Lung microvascular endothelial cell (primary cell): ENCODE results near the gene OR4K1. TPM values are rescaled to one million over a fixed set of nuclear protein-coding genes. Genes with fewer than 3 reads are reported as not detected.
A peak's percentile ranks its signal among the peaks of the same experiment; 100 is the strongest.
"Not testable (repeated sequence)": the region's sequence is repeated elsewhere in the genome, so short reads cannot be mapped to it uniquely, and the experiment has no call there.

ENCODE experiments used
- DNase-seq, 2 donors: peaks; one replicate each; pipeline versions ENCODE4 v3.0.0 to v3.0.0-alpha.2; 2010; ENCODE audit warnings: low read depth in 2 of 2
- total RNA-seq: library from RNA; depleted of rRNA; stranded (reverse); fragments of >200 nt; gene quantifications from 2 replicates; pipeline ENCODE4 v1.2.1, GENCODE V29; 2014

The OR4K1 gene
- total RNA-seq = not detected in 2 replicates

- DNase-seq = no peak
These were observed at the start of gene OR4K1 for GRCh38 chr14:19930617-19931016. Gene OR4K1 (plus strand): TSS chr14:19930917. CDS start chr14:19935667, 4,750 bp downstream.

GRCh38 chr14:19895282-19895681, 35.4 kb upstream of the OR4K1 start:
- DNase-seq = no peak

- no peak for DNase-seq
These were observed 29.7 kb upstream of the OR4K1 start for GRCh38 chr14:19900999-19901398.

- no peak for DNase-seq
These were observed 28.3 kb upstream of the OR4K1 start for GRCh38 chr14:19902409-19902808.

GRCh38 chr14:19906665-19907064, 24.1 kb upstream of the OR4K1 start:
- DNase-seq = no peak

GRCh38 chr14:19911114-19911513, 19.6 kb upstream of the OR4K1 start:
- no peak for DNase-seq

GRCh38 chr14:19917243-19917642, 13.5 kb upstream of the OR4K1 start:
- no peak for DNase-seq

- no peak for DNase-seq
These were observed 12.7 kb upstream of the OR4K1 start for GRCh38 chr14:19917955-19918518.

GRCh38 chr14:19918553-19919264, 12.0 kb upstream of the OR4K1 start:
- DNase-seq = no peak

- DNase-seq = no peak
These were observed 10.6 kb upstream of the OR4K1 start, which contains the start of gene OR4K5 for GRCh38 chr14:19920021-19920657. Gene OR4K5 (plus strand): TSS chr14:19920607. CDS start chr14:19920607, 0 bp downstream.

GRCh38 chr14:19941668-19942067, 11.0 kb downstream of the OR4K1 start:
- DNase-seq = no peak

GRCh38 chr14:19947413-19948090, 16.8 kb downstream of the OR4K1 start:
- DNase-seq = peak in 1 of 2 donors; percentile 87

- DNase-seq = peak in 1 of 2 donors; percentile 72
These were observed 18.5 kb downstream of the OR4K1 start for GRCh38 chr14:19949218-19949617.

GRCh38 chr14:19969735-19970134, 39.0 kb downstream of the OR4K1 start:
- not testable (repeated sequence) for DNase-seq

- DNase-seq = no peak
These were observed 44.1 kb downstream of the OR4K1 start for GRCh38 chr14:19974844-19975243.

- DNase-seq = no peak
These were observed 44.6 kb downstream of the OR4K1 start, which contains the start of gene OR4K15 for GRCh38 chr14:19975291-19975690. Gene OR4K15 (plus strand): TSS chr14:19975591. CDS start chr14:19975591, 0 bp downstream.

Other genes with a start within 250 kb of the OR4K1 start
- gene OR11H2, start 217.0 kb upstream of the OR4K1 start, total RNA-seq = not detected in 2 replicates
- gene OR4Q3, start 187.3 kb upstream of the OR4K1 start, total RNA-seq = not detected in 2 replicates
- not detected in 2 replicates for gene OR4M1, start 157.4 kb upstream of the OR4K1 start, total RNA-seq
- gene OR4N2, start 127.1 kb upstream of the OR4K1 start, total RNA-seq = not detected in 2 replicates
- gene OR4K2, start 55.8 kb upstream of the OR4K1 start, total RNA-seq = not detected in 2 replicates
- not detected in 2 replicates for gene OR4K5, start 10.3 kb upstream of the OR4K1 start, total RNA-seq
- not detected in 2 replicates for gene OR4K15, start 44.7 kb downstream of the OR4K1 start, total RNA-seq
- not detected in 2 replicates for gene OR4Q2, start 71.2 kb downstream of the OR4K1 start, total RNA-seq
- not detected in 2 replicates for gene OR4K14, start 88.4 kb downstream of the OR4K1 start, total RNA-seq
- gene OR4K13, start 105.1 kb downstream of the OR4K1 start, total RNA-seq = not detected in 2 replicates
- gene OR4L1, start 129.1 kb downstream of the OR4K1 start, total RNA-seq = not detected in 2 replicates
- gene OR4K17, start 179.8 kb downstream of the OR4K1 start, total RNA-seq = not detected in 2 replicates
- gene OR4N5, start 207.9 kb downstream of the OR4K1 start, total RNA-seq = not detected in 2 replicates